Aortic smooth muscle cell (primary cell): ENCODE data around the gene CTSH. TPM values are rescaled to one million over a fixed set of nuclear protein-coding genes. Genes with fewer than 3 reads are reported as not detected.

Source experiments
- total RNA-seq: library from RNA; depleted of rRNA; stranded (reverse); fragments of >200 nt; gene quantifications from 2 replicates; pipeline ENCODE4 v1.2.3, GENCODE V29; 2014

The CTSH gene
- total RNA-seq, result 0.53 and 5.5 TPM in 2 replicates

GRCh38 chr15:78944669-78945407 lies at the start of gene CTSH:
Gene CTSH, minus strand, starts transcription at chr15:78945046. Its CDS starts 65 bp downstream, at chr15:78944981.

GRCh38 chr15:78872155-78872971 lies 72.5 kb downstream of the CTSH start, which contains the start of gene MORF4L1:
Gene MORF4L1, plus strand, starts transcription at chr15:78872890. Its CDS starts 128 bp downstream, at chr15:78873018.

Other genes starting within 250 kb of the CTSH start
- gene ADAMTS7, start 133.6 kb downstream of the CTSH start, total RNA-seq, result 8.7 and 24.1 TPM in 2 replicates
- gene MORF4L1, start 72.2 kb downstream of the CTSH start, total RNA-seq, result 452 and 573 TPM in 2 replicates
- not detected in 2 replicates for gene RASGRF1, start 145.7 kb upstream of the CTSH start, total RNA-seq